Activated naive CD4-positive, alpha-beta T cell treated with anti-CD3 and anti-CD28 coated beads for 36 hours (primary cell): Measurements from ENCODE around the gene LEP. TPM values are rescaled to one million over a fixed set of nuclear protein-coding genes. Genes with fewer than 3 reads are reported as not detected.
"Not testable (repeated sequence)": the region's sequence is repeated elsewhere in the genome, so short reads cannot be mapped to it uniquely, and the experiment has no call there.

Experiments used
- CTCF ChIA-PET: fragments of 350-600 bp; sonication (Branson Sonifier 250); formaldehyde crosslinking; loops from one replicate; lab custom pipeline; 2021; ENCODE audit warnings: antibody characterized with exemption; lab: Charles Lee
- DNase-seq: peaks from one replicate; pipeline ENCODE4 v3.0.0-alpha.2; 2020
- H3K27ac Mint-ChIP-seq: one replicate; pipeline ENCODE4 v1.8.0; 2021; ENCODE audit warnings: mild to moderate bottlenecking, mixed read lengths
- H3K27me3 Mint-ChIP-seq: one replicate; pipeline ENCODE4 v1.8.0; 2021; ENCODE audit warnings: low read depth, mixed read lengths
- H3K36me3 Mint-ChIP-seq: one replicate; pipeline ENCODE4 v1.8.0; 2021; ENCODE audit warnings: low read depth, mixed read lengths
- H3K4me1 Mint-ChIP-seq: one replicate; pipeline ENCODE4 v1.8.0; 2021; ENCODE audit warnings: low read depth, mixed read lengths
- H3K4me3 Mint-ChIP-seq: one replicate; pipeline ENCODE4 v1.8.0; 2021; ENCODE audit warnings: mild to moderate bottlenecking, moderate library complexity, mixed read lengths
- H3K9me3 Mint-ChIP-seq: one replicate; pipeline ENCODE4 v1.8.0; 2021; ENCODE audit warnings: mixed read lengths
- intact Hi-C: fragments of 100-400 bp; cut with micrococcal nuclease; formaldehyde crosslinking; loops from one replicate; pipeline ENCODE4 v1.15.1; 2023
- total RNA-seq, 2 experiments: library from RNA; stranded (reverse); gene quantifications; one replicate each; pipeline ENCODE4 v1.2.3, GENCODE V29; 2021

The LEP gene
- total RNA-seq, 2 experiments from 2014 or later, result not detected

DNA sequence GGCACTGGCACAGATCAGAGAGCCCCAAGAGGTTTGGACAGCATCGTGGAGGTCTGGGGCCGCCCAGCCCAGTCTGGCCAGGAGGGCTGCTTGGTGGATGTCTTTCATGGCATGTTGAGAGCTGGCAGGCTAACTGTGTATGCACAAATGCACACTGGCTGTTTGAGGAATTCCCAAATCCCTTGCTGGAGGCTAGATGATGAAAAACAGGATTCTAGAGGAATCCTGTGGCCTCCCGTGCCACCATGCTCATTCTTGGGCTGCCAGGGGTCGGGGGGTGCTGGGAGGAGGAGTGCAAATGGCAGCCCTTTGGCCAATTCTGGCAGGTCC, 26.5 kb downstream of the LEP start:
- Mint-ChIP-seq H3K27ac (no peak overlapping the region), H3K27me3 (peaks cover 30% of the 10 kb centered on the region), H3K36me3 (no peaks in the 10 kb centered on the region), H3K9me3 (no peaks in the 10 kb centered on the region), H3K4me1 (peaks cover 2% of the 10 kb centered on the region), H3K4me3 (no peak overlapping the region)
- intact Hi-C loops, result no loop called here
- no peak for DNase-seq
- CTCF ChIA-PET, result no interaction called here

DNA sequence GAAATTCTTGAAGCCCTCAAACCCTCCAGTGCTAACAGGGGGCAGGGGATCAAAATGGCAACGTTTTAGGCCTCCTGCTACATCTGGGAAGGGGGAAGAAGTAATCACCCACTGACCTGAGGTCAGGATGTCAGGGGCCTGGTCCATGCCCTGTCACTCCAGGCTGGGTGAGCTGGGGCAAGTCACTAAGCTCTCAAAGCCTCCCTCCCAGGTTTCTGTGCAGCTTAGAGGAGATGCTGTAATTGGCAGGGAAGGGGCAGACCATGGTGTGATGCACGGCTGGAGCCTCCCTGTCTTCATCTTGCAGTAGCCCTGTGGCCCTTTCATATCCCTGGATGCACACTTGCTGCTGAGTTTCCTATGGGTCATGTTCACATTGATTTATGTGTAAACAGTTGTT, 27.2 kb downstream of the LEP start:
- intact Hi-C loops, result no loop called here
- CTCF ChIA-PET, result no interaction called here
- H3K36me3 Mint-ChIP-seq, result no peaks in the 10 kb centered on the region
- H3K27me3 Mint-ChIP-seq, result peaks cover 29% of the 10 kb centered on the region
- H3K4me1 Mint-ChIP-seq, result peaks cover 2% of the 10 kb centered on the region
- H3K27ac Mint-ChIP-seq, result no peak overlapping the region
- no peak for DNase-seq
- H3K4me3 Mint-ChIP-seq, result no peak overlapping the region
- no peaks in the 10 kb centered on the region for H3K9me3 Mint-ChIP-seq

DNA sequence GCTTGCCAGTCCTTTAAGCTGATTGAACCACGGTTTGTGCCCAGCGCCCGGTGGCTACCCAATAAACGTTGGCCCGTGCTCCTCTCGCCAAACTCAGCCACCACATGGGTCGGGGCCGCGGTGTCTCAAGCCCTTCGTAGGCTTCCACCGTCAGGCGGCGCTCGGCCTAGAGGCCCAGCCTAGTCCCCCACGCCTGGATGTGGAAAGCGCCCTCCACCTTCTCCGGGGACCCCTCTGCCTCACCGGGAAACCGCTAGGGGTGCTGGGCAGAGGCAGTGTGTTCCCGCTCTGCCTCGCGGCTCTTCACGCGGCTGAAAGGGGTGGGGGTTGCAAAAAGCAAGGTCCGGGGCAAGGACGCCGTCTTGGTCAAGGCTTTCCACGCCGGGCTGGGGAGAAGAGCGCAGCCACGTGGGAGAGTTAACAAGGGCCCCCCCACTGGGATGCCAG, 29.8 kb downstream of the LEP start:
- H3K27me3 Mint-ChIP-seq, result peaks cover 27% of the 10 kb centered on the region
- H3K4me3 Mint-ChIP-seq, result no peak overlapping the region

DNA sequence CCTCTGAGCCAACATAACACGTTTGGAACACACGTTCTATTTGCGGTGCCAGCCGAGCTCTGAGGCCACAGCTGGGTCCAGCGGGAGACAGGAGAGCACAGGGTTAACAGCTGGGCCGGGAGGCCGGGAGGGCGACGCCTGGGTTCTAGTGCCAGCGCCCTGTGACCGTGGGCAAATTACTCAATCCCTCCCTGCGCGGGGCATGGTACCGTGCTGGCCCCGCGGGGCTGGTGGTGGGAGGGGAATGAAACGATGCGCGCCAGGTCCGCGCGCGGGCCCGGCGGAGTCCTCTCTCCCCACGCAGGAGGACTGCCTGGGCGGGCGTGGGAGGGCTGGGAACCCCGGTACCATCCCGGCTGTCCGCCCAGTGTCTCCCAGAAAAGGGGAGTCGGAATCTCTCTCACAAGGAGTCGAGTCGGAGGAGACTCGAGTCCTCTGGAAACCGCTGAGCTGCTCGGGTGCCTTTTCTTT, 30.4 kb downstream of the LEP start:
- H3K27ac Mint-ChIP-seq, result no peak overlapping the region
- no peaks in the 10 kb centered on the region for H3K9me3 Mint-ChIP-seq
- peaks cover 2% of the 10 kb centered on the region for H3K4me1 Mint-ChIP-seq
- intact Hi-C loops, result no loop called here
- peaks cover 27% of the 10 kb centered on the region for H3K27me3 Mint-ChIP-seq
- no peak for DNase-seq
- H3K4me3 Mint-ChIP-seq, result peak overlapping the region; percentile 10
- CTCF ChIA-PET, result no interaction called here
- H3K36me3 Mint-ChIP-seq, result no peaks in the 10 kb centered on the region

More for the DNA sequence above, 29.8 kb downstream of the LEP start:
- intact Hi-C loops, result no loop called here
- H3K36me3 Mint-ChIP-seq, result no peaks in the 10 kb centered on the region
- peaks cover 2% of the 10 kb centered on the region for H3K4me1 Mint-ChIP-seq
- no peaks in the 10 kb centered on the region for H3K9me3 Mint-ChIP-seq
- DNase-seq, result no peak
- CTCF ChIA-PET, result no interaction called here
- no peak overlapping the region for H3K27ac Mint-ChIP-seq

DNA sequence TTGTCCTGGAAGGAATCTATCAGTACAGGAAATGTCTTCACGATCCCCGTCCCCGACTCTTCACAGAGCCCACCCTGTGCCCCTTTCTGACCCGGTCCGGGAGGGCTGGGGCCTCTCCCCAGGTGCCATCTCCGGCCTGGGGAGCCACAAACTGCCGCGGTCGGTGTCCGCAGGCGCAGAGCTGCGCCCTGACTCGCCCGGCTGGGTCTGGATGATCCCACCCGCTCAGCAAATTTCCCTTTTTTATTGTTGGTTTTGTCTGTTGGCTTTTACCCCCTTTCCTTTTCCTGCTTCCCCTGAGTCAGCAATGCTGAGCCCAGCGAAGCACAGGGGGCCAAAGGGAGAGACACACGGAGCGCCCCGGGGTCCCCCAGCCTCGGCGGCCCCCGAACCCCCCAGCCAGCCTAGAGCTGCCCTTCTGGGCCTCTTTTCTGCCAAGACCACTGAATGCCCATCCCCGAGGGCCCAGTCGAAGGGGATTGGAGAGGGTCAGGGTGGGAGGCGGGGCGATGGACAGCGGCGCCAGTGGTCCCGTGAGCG, 30.9 kb downstream of the LEP start:
- H3K36me3 Mint-ChIP-seq, result no peaks in the 10 kb centered on the region
- CTCF ChIA-PET, result no interaction called here
- peaks cover 2% of the 10 kb centered on the region for H3K4me1 Mint-ChIP-seq
- intact Hi-C loops, result no loop called here
- no peak overlapping the region for H3K27ac Mint-ChIP-seq
- H3K4me3 Mint-ChIP-seq, result no peak overlapping the region
- no peak for DNase-seq
- no peaks in the 10 kb centered on the region for H3K9me3 Mint-ChIP-seq
- peaks cover 27% of the 10 kb centered on the region for H3K27me3 Mint-ChIP-seq

DNA sequence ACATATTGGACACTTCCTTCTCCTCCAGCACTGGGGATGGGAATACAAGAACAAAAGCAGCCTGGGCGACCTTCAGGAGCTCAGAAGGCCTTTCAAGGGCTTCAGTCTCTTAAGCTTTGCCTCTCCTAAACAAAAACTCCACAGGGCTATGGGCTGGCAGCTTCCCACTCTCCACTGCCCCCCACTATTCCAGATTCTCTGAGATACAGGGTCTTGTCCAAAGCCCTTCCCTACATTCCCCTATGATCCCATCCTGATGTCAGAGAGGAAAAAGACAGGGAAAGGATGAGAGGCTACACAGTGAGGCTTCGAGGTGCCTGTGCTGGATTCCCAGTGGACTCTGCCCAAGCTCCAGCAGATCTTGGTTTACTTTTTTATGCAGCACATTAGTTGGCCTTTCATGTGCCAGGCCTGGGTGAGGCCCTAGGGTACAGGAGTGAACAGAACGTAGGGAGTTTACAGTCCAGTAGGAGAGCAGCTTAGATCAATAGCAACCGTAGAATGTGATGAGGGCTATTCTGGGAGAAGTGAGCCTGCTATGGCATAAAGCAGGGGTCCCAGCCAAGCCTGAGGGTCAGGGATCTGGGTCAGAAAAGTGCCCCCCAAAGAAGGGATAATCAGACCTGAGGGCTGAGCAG, 33.3 kb downstream of the LEP start:
- peaks cover 12% of the 10 kb centered on the region for H3K27me3 Mint-ChIP-seq
- CTCF ChIA-PET, result interaction anchor here (0.6 kb wide), 1 partner anchor 47 kb away, joined by 3 read pairs; no protein-coding TSS in a partner anchor
- H3K4me1 Mint-ChIP-seq, result peaks cover 2% of the 10 kb centered on the region
- no peak overlapping the region for H3K4me3 Mint-ChIP-seq
- DNase-seq, result no peak
- no peak overlapping the region for H3K27ac Mint-ChIP-seq
- no peaks in the 10 kb centered on the region for H3K36me3 Mint-ChIP-seq
- H3K9me3 Mint-ChIP-seq, result peaks cover 6% of the 10 kb centered on the region
- intact Hi-C loops, result no loop called here

DNA sequence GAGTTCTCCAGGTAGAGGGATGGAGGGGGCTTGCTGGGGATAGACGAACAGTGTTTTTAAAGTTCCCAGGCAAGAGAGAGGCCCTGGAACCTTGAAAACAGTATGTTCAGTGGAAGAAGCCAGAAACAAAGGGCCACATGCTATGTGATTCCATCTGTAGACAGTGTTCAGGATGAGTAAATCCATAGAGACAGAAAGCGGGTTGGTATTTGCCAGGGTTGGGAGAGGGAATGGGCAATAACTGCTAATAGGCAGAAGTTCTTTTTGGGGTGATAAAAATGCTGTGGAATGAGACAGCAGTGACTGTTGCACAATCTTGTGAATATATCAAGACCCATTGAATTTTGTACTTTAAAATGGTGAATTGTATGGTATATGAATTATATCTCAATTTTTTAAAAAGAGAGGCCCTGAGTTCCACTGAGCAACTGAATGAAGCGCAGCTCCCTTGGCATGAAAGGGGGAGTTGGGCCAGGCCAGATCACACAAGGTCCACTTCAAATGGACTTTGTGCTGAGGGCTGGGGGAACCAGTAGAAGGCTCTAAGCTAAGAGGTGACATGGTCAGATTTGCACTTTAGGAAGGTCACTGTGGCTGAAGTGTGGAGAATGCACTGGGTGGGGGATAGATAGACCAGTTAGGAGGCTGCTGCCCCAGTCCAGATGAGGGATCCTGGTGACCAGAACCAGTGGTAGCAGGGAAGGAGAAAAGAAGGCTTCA, 34.0 kb downstream of the LEP start:
- intact Hi-C loops, result no loop called here

DNA sequence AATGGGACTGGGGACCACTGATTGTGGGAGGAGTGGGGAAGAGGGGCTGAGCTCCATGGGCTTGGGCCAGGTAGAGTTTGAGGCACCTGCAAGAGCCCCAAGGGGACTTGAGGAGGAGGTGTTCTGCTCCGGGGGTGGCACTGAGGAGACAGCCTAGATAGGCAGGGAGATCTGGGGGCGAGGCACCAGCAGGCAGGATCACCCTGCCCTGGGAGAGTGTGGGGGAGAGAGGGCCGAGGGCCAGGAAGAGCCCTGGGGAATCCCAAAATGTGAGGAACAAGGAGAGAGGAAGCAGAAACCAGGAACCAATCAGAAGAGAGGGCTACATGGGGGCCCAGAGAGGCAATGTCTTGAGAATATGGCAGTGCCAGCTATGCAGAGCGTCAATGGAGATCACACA, 34.6 kb downstream of the LEP start:
- peaks cover 2% of the 10 kb centered on the region for H3K4me1 Mint-ChIP-seq
- peaks cover 9% of the 10 kb centered on the region for H3K27me3 Mint-ChIP-seq
- CTCF ChIA-PET, result no interaction called here
- no peak overlapping the region for H3K27ac Mint-ChIP-seq
- H3K4me3 Mint-ChIP-seq, result no peak overlapping the region
- intact Hi-C loops, result no loop called here
- DNase-seq, result no peak
- peaks cover 8% of the 10 kb centered on the region for H3K36me3 Mint-ChIP-seq
- peaks cover 15% of the 10 kb centered on the region for H3K9me3 Mint-ChIP-seq

More for the DNA sequence above, 34.0 kb downstream of the LEP start:
- Mint-ChIP-seq H3K27me3 (peaks cover 9% of the 10 kb centered on the region), H3K27ac (no peak overlapping the region), H3K4me3 (no peak overlapping the region), H3K4me1 (peaks cover 2% of the 10 kb centered on the region), H3K36me3 (peaks cover 5% of the 10 kb centered on the region), H3K9me3 (peaks cover 11% of the 10 kb centered on the region)
- CTCF ChIA-PET, result no interaction called here
- no peak for DNase-seq

DNA sequence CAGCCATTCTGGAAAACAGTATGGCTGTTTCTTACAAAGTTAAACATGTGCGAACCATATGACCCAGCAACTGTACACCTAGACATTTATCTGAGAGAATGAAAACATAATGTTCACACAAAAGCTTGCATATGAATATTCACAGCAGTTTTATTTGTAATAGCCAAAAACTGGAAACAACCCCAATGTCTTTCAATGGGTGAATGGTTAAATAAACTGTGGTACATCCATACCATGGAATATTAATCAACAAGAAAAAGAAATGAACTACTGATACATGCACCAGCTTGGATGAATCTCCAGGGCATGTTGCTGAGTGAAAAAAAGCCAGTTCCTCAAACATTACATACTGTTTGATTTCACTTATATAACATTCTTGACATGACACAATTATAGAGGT, 37.3 kb downstream of the LEP start:
- Mint-ChIP-seq H3K4me3 (no peak overlapping the region), H3K27ac (no peak overlapping the region), H3K27me3 (no peaks in the 10 kb centered on the region), H3K4me1 (no peaks in the 10 kb centered on the region), H3K36me3 (peaks cover 14% of the 10 kb centered on the region), H3K9me3 (peaks cover 20% of the 10 kb centered on the region)
- CTCF ChIA-PET, result no interaction called here
- no peak for DNase-seq
- intact Hi-C loops, result no loop called here

DNA sequence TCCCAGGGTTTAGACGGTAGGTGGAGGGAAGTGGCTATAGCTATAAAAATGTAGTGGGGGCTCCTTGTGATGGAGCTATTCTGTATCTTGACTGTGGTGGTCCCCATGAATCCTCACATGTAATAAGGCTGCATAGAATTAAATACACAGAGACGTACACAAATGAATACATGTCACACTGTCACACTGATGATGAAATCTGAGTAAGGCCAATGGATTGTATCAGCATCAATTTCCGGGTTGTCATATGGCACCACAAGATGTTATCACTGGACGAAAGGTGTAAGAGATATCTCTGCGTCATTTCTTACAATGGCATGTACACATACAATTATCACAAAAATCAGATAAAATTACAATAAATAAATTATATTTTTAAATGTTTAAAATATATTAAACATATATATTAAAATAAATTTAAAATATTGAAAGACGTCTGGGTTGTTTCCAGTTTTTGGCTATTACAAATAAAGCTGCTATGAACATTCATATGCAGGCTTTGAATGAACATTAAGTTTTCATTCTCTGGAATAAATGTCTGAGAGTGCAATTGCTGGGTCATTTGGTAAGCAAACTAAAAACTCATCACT, 38.1 kb downstream of the LEP start:
- peaks cover 14% of the 10 kb centered on the region for H3K36me3 Mint-ChIP-seq
- intact Hi-C loops, result no loop called here
- no peak for DNase-seq
- H3K9me3 Mint-ChIP-seq, result peaks cover 20% of the 10 kb centered on the region
- H3K4me3 Mint-ChIP-seq, result no peak overlapping the region
- H3K27ac Mint-ChIP-seq, result no peak overlapping the region
- CTCF ChIA-PET, result interaction anchor here (1.4 kb wide), 1 partner anchor 103 kb away, joined by 3 read pairs; no protein-coding TSS in a partner anchor
- no peaks in the 10 kb centered on the region for H3K27me3 Mint-ChIP-seq
- H3K4me1 Mint-ChIP-seq, result no peaks in the 10 kb centered on the region

DNA sequence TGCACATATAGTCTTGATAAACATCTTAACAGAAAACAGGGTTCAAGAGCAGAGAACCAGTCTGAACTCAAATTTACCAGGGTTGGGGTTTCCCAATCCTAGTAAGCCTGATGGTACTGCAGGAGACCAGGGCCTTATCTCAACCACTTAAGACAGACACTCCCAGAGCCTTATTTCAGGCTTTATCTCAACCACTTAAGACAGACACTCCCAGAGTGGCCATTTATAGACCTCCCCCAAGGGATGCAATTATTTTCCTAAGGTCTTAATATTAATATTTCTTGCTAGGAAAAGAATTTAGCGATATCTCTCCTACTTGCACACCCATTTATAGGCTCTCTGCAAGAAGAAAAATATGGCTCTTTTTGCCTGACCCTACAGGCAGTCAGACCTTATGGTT, 39.4 kb downstream of the LEP start:
- intact Hi-C loops, H3K4me1 Mint-ChIP-seq, DNase-seq, H3K4me3 Mint-ChIP-seq, H3K27me3 Mint-ChIP-seq, CTCF ChIA-PET, H3K27ac Mint-ChIP-seq: not testable (repeated sequence)
- H3K9me3 Mint-ChIP-seq, result peaks cover 20% of the 10 kb centered on the region
- H3K36me3 Mint-ChIP-seq, result peaks cover 14% of the 10 kb centered on the region

DNA sequence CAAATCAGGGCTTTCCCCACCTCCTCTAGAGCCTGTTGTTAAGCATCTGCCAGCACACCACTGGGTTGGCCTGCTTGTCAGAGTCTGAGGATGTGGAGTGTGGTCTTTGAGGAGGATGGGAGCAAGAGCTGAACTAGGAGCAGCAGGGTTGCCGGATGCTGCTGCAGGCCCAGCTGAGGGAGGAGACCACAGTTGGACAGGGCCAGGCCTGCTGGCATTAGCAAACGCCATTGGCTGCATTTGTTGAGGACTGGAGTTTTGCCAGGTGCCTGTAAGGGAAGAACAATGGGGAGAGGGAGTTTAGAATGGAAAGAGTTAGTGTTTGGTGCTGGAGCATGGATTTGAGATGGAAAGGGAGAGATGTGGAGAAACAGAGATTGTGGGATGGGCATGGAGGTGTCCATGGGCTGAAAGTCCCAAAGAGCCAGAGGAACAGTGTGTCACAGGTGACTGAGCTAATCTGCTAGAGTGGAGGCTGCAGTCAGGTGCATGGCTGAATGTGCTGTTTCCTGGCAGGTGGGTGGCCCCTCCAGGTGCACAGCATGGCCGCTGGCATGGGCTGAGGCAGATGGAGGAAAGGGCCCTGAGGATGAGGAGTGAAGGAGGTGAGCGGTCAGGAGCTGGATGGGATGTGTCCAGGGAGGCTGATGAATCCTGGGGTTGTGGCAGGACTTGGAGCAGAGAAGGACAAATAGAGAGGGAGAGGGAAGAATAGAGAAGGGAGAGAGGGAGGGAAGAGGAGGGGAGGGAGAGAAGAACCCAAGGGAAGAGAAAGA, 40.7 kb downstream of the LEP start:
- CTCF ChIA-PET, result no interaction called here
- no peak for DNase-seq
- intact Hi-C loops, result no loop called here
- no peak overlapping the region for H3K4me3 Mint-ChIP-seq
- H3K27ac Mint-ChIP-seq, result no peak overlapping the region
- H3K36me3 Mint-ChIP-seq, result peaks cover 14% of the 10 kb centered on the region
- H3K9me3 Mint-ChIP-seq, result peaks cover 20% of the 10 kb centered on the region
- H3K4me1 Mint-ChIP-seq, result no peaks in the 10 kb centered on the region
- no peaks in the 10 kb centered on the region for H3K27me3 Mint-ChIP-seq
